ENCODE measurements around the gene SPDYE6.
A peak's percentile ranks its signal among the peaks of the same experiment; 100 is the strongest.
"Not testable (repeated sequence)": the region's sequence is repeated elsewhere in the genome, so short reads cannot be mapped to it uniquely, and the experiment has no call there.

SPDYE6 gene

GRCh38 chr7:102303669-102304422 lies 52.4 kb downstream of the SPDYE6 start:
- no peak for TF ChIP-seq CTCF (IDR thresholded peaks at IDR 0.05; ENCODE audit: low read depth, low read length)
- Histone ChIP-seq H3K27me3 (no peaks in the 10 kb centered on the region), H3K36me3 (no peaks in the 10 kb centered on the region), H3K9me3 (no peaks in the 10 kb centered on the region), H3K4me1 (peaks cover 10% of the 10 kb centered on the region), H3K4me3 (ENCODE audit: low read depth, low read length) (no peak overlapping the region)
- DNase-seq, result no peak

- Histone ChIP-seq H3K9me3 (no peaks in the 10 kb centered on the region), H3K4me1 (peaks cover 5% of the 10 kb centered on the region), H3K27me3 (no peaks in the 10 kb centered on the region), H3K4me3 (ENCODE audit: low read depth, low read length) (no peak overlapping the region), H3K36me3 (no peaks in the 10 kb centered on the region)
- no peak for DNase-seq
- TF ChIP-seq CTCF (IDR thresholded peaks at IDR 0.05; ENCODE audit: low read depth, low read length), result no peak
Observed at GRCh38 chr7:102302025-102302424, 54.2 kb downstream of the SPDYE6 start.

GRCh38 chr7:102301367-102301766 lies 54.9 kb downstream of the SPDYE6 start:
- H3K27me3 ChIP-seq; H3K36me3 ChIP-seq; H3K4me1 ChIP-seq; H3K9me3 ChIP-seq; DNase-seq; H3K4me3 ChIP-seq (ENCODE audit: low read depth, low read length): not testable (repeated sequence)

- TF ChIP-seq CTCF (IDR thresholded peaks at IDR 0.05; ENCODE audit: low read depth, low read length), result no peak
- Histone ChIP-seq H3K27me3 (no peaks in the 10 kb centered on the region), H3K4me3 (ENCODE audit: low read depth, low read length) (no peak overlapping the region), H3K36me3 (no peaks in the 10 kb centered on the region), H3K4me1 (no peaks in the 10 kb centered on the region; the same call in 1 of the 2 replicates), H3K9me3 (no peaks in the 10 kb centered on the region)
- DNase-seq, result peak; percentile 11
Observed at GRCh38 chr7:102300643-102301221, 55.5 kb downstream of the SPDYE6 start.

- H3K27me3 ChIP-seq, result no peaks in the 10 kb centered on the region
- no peaks in the 10 kb centered on the region for H3K36me3 ChIP-seq
- H3K4me1 ChIP-seq, result no peaks in the 10 kb centered on the region
- no peak for TF ChIP-seq CTCF (IDR thresholded peaks at IDR 0.05; ENCODE audit: low read depth, low read length)
- no peak overlapping the region for H3K4me3 ChIP-seq (ENCODE audit: low read depth, low read length)
- no peaks in the 10 kb centered on the region for H3K9me3 ChIP-seq
- DNase-seq, result no peak
Observed at GRCh38 chr7:102297487-102298218, 58.6 kb downstream of the SPDYE6 start.

- no peak overlapping the region for H3K4me3 ChIP-seq (ENCODE audit: low read depth, low read length)
- DNase-seq, result no peak
- no peaks in the 10 kb centered on the region for H3K36me3 ChIP-seq
- no peaks in the 10 kb centered on the region for H3K4me1 ChIP-seq
- H3K27me3 ChIP-seq, result no peaks in the 10 kb centered on the region
- H3K9me3 ChIP-seq, result no peaks in the 10 kb centered on the region
- no peak for TF ChIP-seq CTCF (IDR thresholded peaks at IDR 0.05; ENCODE audit: low read depth, low read length)
Observed at GRCh38 chr7:102296514-102296913, 59.7 kb downstream of the SPDYE6 start.
